B cell (primary cell): ENCODE results near the gene VPS25. TPM values are rescaled to one million over a fixed set of nuclear protein-coding genes. Genes with fewer than 3 reads are reported as not detected.

Experiments used
- ATAC-seq: fragments of 200-7000 bp; cut with Tn5 transposase; one replicate; pipeline ENCODE4 v1.10.0; 2021; ENCODE audit warnings: low read depth, mild to moderate bottlenecking, moderate number of reproducible peaks, moderate library complexity
- CTCF ChIA-PET: fragments of 350-600 bp; sonication (Branson Sonifier 250); formaldehyde crosslinking; loops from one replicate; lab custom pipeline; 2021; ENCODE audit warnings: antibody characterized with exemption, inconsistent platforms; lab: Charles Lee
- POLR2A ChIA-PET: fragments of 350-600 bp; sonication (Branson Sonifier 250); formaldehyde crosslinking; loops from one replicate; lab custom pipeline; 2021; ENCODE audit warnings: antibody characterized with exemption; lab: Charles Lee
- DNase-seq: peaks from one replicate; pipeline ENCODE4 v3.0.0; 2013
- H2AFZ ChIP-seq: 2 replicates; pipeline ENCODE4 v1.6.1; 2012; ENCODE audit warnings: mild to moderate bottlenecking, low read depth, low read length; ENCODE audit not compliant: insufficient read depth, poor library complexity, severe bottlenecking
- H3K27ac ChIP-seq, 2 donors: 1 replicate in 1 of 2; 2 replicates in 1 of 2; pipeline ENCODE4 v1.5.1; 2012 to 2013; ENCODE audit warnings: low read length in 2 of 2, mild to moderate bottlenecking in 2 of 2, moderate library complexity in 1 of 2
- H3K27me3 ChIP-seq, 4 experiments: fragments of 200-600 bp in 1 of 4; sonication (generic) in 1 of 4; replicated peaks in 1 of 4; 1 replicate in 2 of 4; 2 replicates in 2 of 4; pipeline versions ENCODE4 v1.6.1 to v1.7.0; 2013 to 2016; ENCODE audit warnings: low read length in 3 of 4, mild to moderate bottlenecking in 2 of 4, mixed read lengths in 1 of 4, moderate library complexity in 1 of 4; ENCODE audit not compliant: insufficient read depth in 4 of 4, control insufficient read depth in 3 of 4; ENCODE audit errors: control extremely low read depth in 1 of 4
- H3K36me3 ChIP-seq, 2 experiments: replicated peaks in 1 of 2; 1 replicate in 1 of 2; 2 replicates in 1 of 2; pipeline versions ENCODE4 v1.6.1 to v1.7.1; 2013; ENCODE audit warnings: low read length in 1 of 2; ENCODE audit not compliant: insufficient read depth in 2 of 2, control insufficient read depth in 1 of 2; ENCODE audit errors: control extremely low read depth in 1 of 2, extremely low read depth in 1 of 2
- H3K4me1 ChIP-seq, 2 donors: fragments of 200-600 bp in 1 of 2; sonication (generic) in 1 of 2; 1 replicate in 1 of 2; 2 replicates in 1 of 2; pipeline versions ENCODE4 v1.5.1 to v1.6.1; 2013 to 2017; ENCODE audit warnings: low read length in 2 of 2; ENCODE audit not compliant: control insufficient read depth in 2 of 2, insufficient read depth in 2 of 2
- H3K4me2 ChIP-seq: replicated peaks from 2 replicates; pipeline ENCODE3; 2012; ENCODE audit warnings: mild to moderate bottlenecking, low read depth, low read length; ENCODE audit not compliant: poor library complexity, severe bottlenecking
- H3K4me3 ChIP-seq, 5 experiments: fragments of 200-600 bp in 1 of 5; sonication (generic) in 1 of 5; 1 replicate in 3 of 5; 2 replicates in 2 of 5; pipeline versions ENCODE4 v1.5.1 to v1.7.0; 2011 to 2016; ENCODE audit warnings: low read length in 4 of 5, mild to moderate bottlenecking in 4 of 5, low read depth in 2 of 5, control low read depth in 1 of 5, moderate library complexity in 1 of 5; ENCODE audit not compliant: insufficient read depth in 1 of 5; ENCODE audit errors: control extremely low read depth in 1 of 5, extremely low read depth in 1 of 5
- H3K79me2 ChIP-seq: fragments of 200-600 bp; sonication (generic); one replicate; pipeline ENCODE4 v1.6.0; 2016; ENCODE audit warnings: low read length; ENCODE audit not compliant: control insufficient read depth, insufficient read depth
- H3K9ac ChIP-seq: fragments of 200-600 bp; sonication (generic); 2 replicates; pipeline ENCODE4 v1.6.1; 2017; ENCODE audit warnings: mild to moderate bottlenecking, low read length, moderate library complexity
- H3K9me3 ChIP-seq, 3 donors: one replicate each; pipeline versions ENCODE4 v1.6.1 to v1.7.1; 2013; ENCODE audit warnings: low read length in 2 of 3; ENCODE audit not compliant: control insufficient read depth in 2 of 3, insufficient read depth in 1 of 3; ENCODE audit errors: control extremely low read depth in 1 of 3
- H4K20me1 ChIP-seq: 2 replicates; pipeline ENCODE4 v1.6.0; 2012; ENCODE audit warnings: mild to moderate bottlenecking, low read length; ENCODE audit not compliant: insufficient read depth, control insufficient read depth, poor library complexity, severe bottlenecking
- H3K27ac Mint-ChIP-seq: one replicate; pipeline ENCODE4 v1.8.0; 2021; ENCODE audit warnings: mixed read lengths
- H3K27me3 Mint-ChIP-seq: one replicate; pipeline ENCODE4 v1.8.0; 2021; ENCODE audit warnings: mixed read lengths
- H3K4me1 Mint-ChIP-seq: one replicate; pipeline ENCODE4 v1.8.0; 2021; ENCODE audit warnings: mixed read lengths
- H3K4me3 Mint-ChIP-seq: one replicate; pipeline ENCODE4 v1.8.0; 2021; ENCODE audit warnings: mixed read lengths
- H3K9me3 Mint-ChIP-seq: one replicate; pipeline ENCODE4 v1.8.0; 2022; ENCODE audit warnings: mixed read lengths; ENCODE audit not compliant: insufficient read depth
- EZH2 ChIP-seq: IDR thresholded peaks from 2 replicates; pipeline ENCODE4 v1.6.1; 2012; ENCODE audit warnings: borderline replicate concordance, low read depth, mild to moderate bottlenecking, moderate library complexity, low read length; ENCODE audit not compliant: insufficient read depth, poor library complexity, severe bottlenecking
- WGBS: methylation state at CpG from one replicate; pipeline ENCODE4 v1.1.5; 2013; ENCODE audit warnings: missing lambda C conversion rate; ENCODE audit not compliant: insufficient coverage; 5-methylcytosine and 5-hydroxymethylcytosine counted together
- intact Hi-C: fragments of 100-400 bp; cut with micrococcal nuclease; formaldehyde crosslinking; loops from one replicate; pipeline ENCODE4 v1.10.0; 2022
- polyA plus RNA-seq: library from polyadenylated mRNA; depleted of rRNA; stranded (reverse); fragments of >200 nt; gene quantifications from 2 replicates; pipeline ENCODE4 v1.2.3, GENCODE V29; 2012
- total RNA-seq, 2 donors: library from RNA; stranded (reverse); fragments of 120-200 nt in 1 of 2; gene quantifications; 1 replicate in 1 of 2; 2 replicates in 1 of 2; pipeline versions ENCODE4 v1.2.3 to v1.2.4, GENCODE V29; 2013 to 2022
- TF ChIP-seq, protein P1 (sequence below): fragments of 200-600 bp; IDR thresholded peaks from one replicate; pipeline ENCODE4 v1.8.0; 2022; ENCODE audit warnings: antibody characterized with exemption, mild to moderate bottlenecking

Gene VPS25
- total and polyA plus RNA-seq, 2 donors (not counting 1 experiment from before 2014, with no cell fraction given): 38.7 to 40.5 TPM

- Histone ChIP-seq H4K20me1 (no peaks in the 10 kb centered on the region), H3K4me2 (no peak overlapping the region), H3K9me3 (peaks cover 0 to 17% (median 0%) of the 10 kb centered on the region in 3 donors), H3K4me3 (no peak overlapping the region), H3K27me3 (peaks cover 0 to 42% (median 25%) of the 10 kb centered on the region in 4 experiments), H3K27ac (no peak overlapping the region), H3K36me3 (peaks cover 2 to 48% of the 10 kb centered on the region in 2 experiments), H3K4me1 (peaks cover 20 to 23% of the 10 kb centered on the region in 2 donors), H3K9ac (no peak overlapping the region), H2AFZ (no peak overlapping the region), H3K79me2 (no peaks in the 10 kb centered on the region)
- WGBS: 100% methylated on average over 1 of the region's 3 CpGs
- intact Hi-C loops: no loop called here
- DNase-seq: no peak
- TF ChIP-seq, protein P1, sequence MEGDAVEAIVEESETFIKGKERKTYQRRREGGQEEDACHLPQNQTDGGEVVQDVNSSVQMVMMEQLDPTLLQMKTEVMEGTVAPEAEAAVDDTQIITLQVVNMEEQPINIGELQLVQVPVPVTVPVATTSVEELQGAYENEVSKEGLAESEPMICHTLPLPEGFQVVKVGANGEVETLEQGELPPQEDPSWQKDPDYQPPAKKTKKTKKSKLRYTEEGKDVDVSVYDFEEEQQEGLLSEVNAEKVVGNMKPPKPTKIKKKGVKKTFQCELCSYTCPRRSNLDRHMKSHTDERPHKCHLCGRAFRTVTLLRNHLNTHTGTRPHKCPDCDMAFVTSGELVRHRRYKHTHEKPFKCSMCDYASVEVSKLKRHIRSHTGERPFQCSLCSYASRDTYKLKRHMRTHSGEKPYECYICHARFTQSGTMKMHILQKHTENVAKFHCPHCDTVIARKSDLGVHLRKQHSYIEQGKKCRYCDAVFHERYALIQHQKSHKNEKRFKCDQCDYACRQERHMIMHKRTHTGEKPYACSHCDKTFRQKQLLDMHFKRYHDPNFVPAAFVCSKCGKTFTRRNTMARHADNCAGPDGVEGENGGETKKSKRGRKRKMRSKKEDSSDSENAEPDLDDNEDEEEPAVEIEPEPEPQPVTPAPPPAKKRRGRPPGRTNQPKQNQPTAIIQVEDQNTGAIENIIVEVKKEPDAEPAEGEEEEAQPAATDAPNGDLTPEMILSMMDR: no peak
- TF ChIP-seq EZH2: no peak
- ATAC-seq: no peak
- Mint-ChIP-seq H3K27ac (no peak overlapping the region), H3K9me3 (no peaks in the 10 kb centered on the region), H3K4me1 (peaks cover 29% of the 10 kb centered on the region), H3K4me3 (peak overlapping the region; percentile 45), H3K27me3 (peaks cover 36% of the 10 kb centered on the region)
- ChIA-PET POLR2A (no interaction called here), CTCF (no interaction called here)
These were observed 6.2 kb downstream of the VPS25 start for GRCh38 chr17:42779304-42779935.
